RWPE2 (cell line): Measurements from ENCODE around the gene TMEM120A.

Source experiments
- ATAC-seq: fragments of 200-7000 bp; cut with Tn5 transposase; 3 replicates; pipeline ENCODE4 v1.9.1; 2021; ENCODE audit warnings: low read depth
- DNase-seq: peaks from one replicate; pipeline ENCODE4 v3.0.0-alpha.2; 2020; ENCODE audit warnings: low spot score
- H3K27ac ChIP-seq: fragments of 450-650 bp; 2 replicates; pipeline ENCODE4 v1.5.1; 2017; ENCODE audit warnings: mild to moderate bottlenecking; ENCODE audit not compliant: poor library complexity, severe bottlenecking
- H3K27me3 ChIP-seq: fragments of 250-450 bp; sonication (Bioruptor Pico); 2 replicates; pipeline ENCODE4 v1.5.1; 2021; ENCODE audit warnings: mild to moderate bottlenecking, moderate library complexity; ENCODE audit not compliant: insufficient read depth, poor library complexity, severe bottlenecking
- H3K36me3 ChIP-seq: fragments of 250-450 bp; sonication (Bioruptor Pico); 2 replicates; pipeline ENCODE4 v1.5.1; 2020; ENCODE audit warnings: low read depth, mild to moderate bottlenecking, moderate library complexity
- H3K4me1 ChIP-seq: fragments of 250-450 bp; sonication (Bioruptor Pico); 2 replicates; pipeline ENCODE4 v1.5.1; 2021; ENCODE audit warnings: mild to moderate bottlenecking, moderate library complexity; ENCODE audit not compliant: insufficient read depth, poor library complexity, severe bottlenecking
- H3K4me3 ChIP-seq: fragments of 250-450 bp; sonication (Bioruptor Pico); 2 replicates; pipeline ENCODE4 v1.5.1; 2021; ENCODE audit warnings: mild to moderate bottlenecking, moderate library complexity; ENCODE audit not compliant: severe bottlenecking
- H3K9me3 ChIP-seq: fragments of 250-450 bp; sonication (Bioruptor Pico); 2 replicates; pipeline ENCODE4 v1.5.1; 2021; ENCODE audit warnings: mild to moderate bottlenecking, moderate library complexity; ENCODE audit not compliant: severe bottlenecking
- CTCF ChIP-seq: fragments of 450-650 bp; IDR thresholded peaks from one replicate; pipeline ENCODE4 v1.5.1; 2017; ENCODE audit warnings: mild to moderate bottlenecking, moderate library complexity; ENCODE audit not compliant: poor library complexity, severe bottlenecking

Gene TMEM120A

GRCh38 chr7:75981203-75981452, 13.3 kb downstream of the TMEM120A start:
- no peak for TF ChIP-seq CTCF
- Histone ChIP-seq H3K4me1 (no peaks in the 10 kb centered on the region), H3K4me3 (no peak overlapping the region), H3K36me3 (peaks cover 20% of the 10 kb centered on the region), H3K27me3 (no peaks in the 10 kb centered on the region), H3K27ac (no peak overlapping the region), H3K9me3 (no peaks in the 10 kb centered on the region)
- DNase-seq, result no peak
- ATAC-seq, result no peak

- H3K27ac ChIP-seq, result no peak overlapping the region
- no peak overlapping the region for H3K4me3 ChIP-seq
- TF ChIP-seq CTCF, result no peak
- no peaks in the 10 kb centered on the region for H3K9me3 ChIP-seq
- no peak for DNase-seq
- no peaks in the 10 kb centered on the region for H3K4me1 ChIP-seq
- H3K27me3 ChIP-seq, result no peaks in the 10 kb centered on the region
- no peak for ATAC-seq
- peaks cover 20% of the 10 kb centered on the region for H3K36me3 ChIP-seq
Measured at GRCh38 chr7:75980430-75981202, 13.8 kb downstream of the TMEM120A start.

- H3K36me3 ChIP-seq, result peaks cover 16% of the 10 kb centered on the region
- no peak for ATAC-seq
Measured at GRCh38 chr7:75979759-75980429, 14.5 kb downstream of the TMEM120A start.

GRCh38 chr7:75977743-75978142, 16.7 kb downstream of the TMEM120A start:
- DNase-seq (no peak), ATAC-seq (no peak)
- H3K27me3 ChIP-seq, result no peaks in the 10 kb centered on the region
- H3K36me3 ChIP-seq, result peaks cover 14% of the 10 kb centered on the region
- H3K9me3 ChIP-seq, result no peaks in the 10 kb centered on the region
- no peaks in the 10 kb centered on the region for H3K4me1 ChIP-seq
- no peak overlapping the region for H3K4me3 ChIP-seq
- no peak for TF ChIP-seq CTCF
- H3K27ac ChIP-seq, result no peak overlapping the region

More at GRCh38 chr7:75979759-75980429, 14.5 kb downstream of the TMEM120A start:
- DNase-seq, result no peak
- TF ChIP-seq CTCF, result no peak
- no peak overlapping the region for H3K27ac ChIP-seq
- no peaks in the 10 kb centered on the region for H3K27me3 ChIP-seq
- no peak overlapping the region for H3K4me3 ChIP-seq
- no peaks in the 10 kb centered on the region for H3K4me1 ChIP-seq
- no peaks in the 10 kb centered on the region for H3K9me3 ChIP-seq
